Mesendoderm (in vitro differentiated cells): Measurements from ENCODE around the gene NUP62.

Source experiments
- DNase-seq: peaks from one replicate; pipeline ENCODE4 v3.0.0; 2013
- H2AK5ac ChIP-seq: 2 replicates; pipeline ENCODE4 v1.6.1; 2013; ENCODE audit warnings: low read length, inconsistent platforms
- H2BK120ac ChIP-seq: 2 replicates; pipeline ENCODE4 v1.6.1; 2013; ENCODE audit warnings: low read depth, mild to moderate bottlenecking, low read length, moderate library complexity, mixed read lengths
- H2BK15ac ChIP-seq: replicated peaks from 2 replicates; pipeline ENCODE4 v1.6.1; 2013; ENCODE audit warnings: low read depth, mild to moderate bottlenecking, moderate library complexity
- H2BK5ac ChIP-seq: 2 replicates; pipeline ENCODE4 v1.6.1; 2013; ENCODE audit warnings: low read length, inconsistent platforms
- H3K18ac ChIP-seq: 2 replicates; pipeline ENCODE4 v1.6.1; 2013; ENCODE audit warnings: mild to moderate bottlenecking, low read length, mixed read lengths
- H3K23ac ChIP-seq: one replicate; pipeline ENCODE4 v1.6.1; 2013; ENCODE audit warnings: low read length
- H3K27ac ChIP-seq: 2 replicates; pipeline ENCODE4 v1.5.1; 2013; ENCODE audit warnings: low read depth, mild to moderate bottlenecking, inconsistent platforms, low read length, moderate library complexity
- H3K27me3 ChIP-seq: 2 replicates; pipeline ENCODE4 v1.6.1; 2013; ENCODE audit warnings: low read length, control low read depth, mild to moderate bottlenecking, inconsistent platforms; ENCODE audit not compliant: insufficient read depth, poor library complexity
- H3K36me3 ChIP-seq: 2 replicates; pipeline ENCODE4 v1.6.1; 2013; ENCODE audit warnings: low read length, inconsistent platforms; ENCODE audit not compliant: control insufficient read depth, insufficient read depth
- H3K4ac ChIP-seq: one replicate; pipeline ENCODE4 v1.6.1; 2013; ENCODE audit warnings: low read depth, mild to moderate bottlenecking, low read length, moderate library complexity
- H3K4me1 ChIP-seq: 2 replicates; pipeline ENCODE4 v1.6.1; 2013; ENCODE audit warnings: low read depth, low read length, inconsistent platforms; ENCODE audit not compliant: control insufficient read depth
- H3K4me2 ChIP-seq: 2 replicates; pipeline ENCODE4 v1.6.1; 2013; ENCODE audit warnings: low read length
- H3K4me3 ChIP-seq: 2 replicates; pipeline ENCODE4 v1.5.1; 2013; ENCODE audit warnings: mild to moderate bottlenecking, low read length
- H3K56ac ChIP-seq: one replicate; pipeline ENCODE4 v1.6.1; 2013; ENCODE audit warnings: low read length
- H3K79me1 ChIP-seq: 2 replicates; pipeline ENCODE4 v1.6.1; 2013; ENCODE audit warnings: low read length, inconsistent platforms
- H3K79me2 ChIP-seq: 2 replicates; pipeline ENCODE4 v1.6.1; 2013; ENCODE audit warnings: mild to moderate bottlenecking, low read length; ENCODE audit not compliant: control insufficient read depth, insufficient read depth
- H3K9ac ChIP-seq: 2 replicates; pipeline ENCODE4 v1.6.1; 2013; ENCODE audit warnings: low read length, inconsistent platforms
- H4K5ac ChIP-seq: one replicate; pipeline ENCODE4 v1.6.1; 2013; ENCODE audit warnings: low read length
- H4K8ac ChIP-seq: one replicate; pipeline ENCODE4 v1.6.1; 2013; ENCODE audit warnings: low read depth, mild to moderate bottlenecking, control low read depth, low read length, moderate library complexity
- WGBS: extraction: QIAGEN DNeasy Blood & Tissue Kit; methylation state at CpG from one replicate; pipeline ENCODE4 v1.1.7; 2013; ENCODE audit warnings: low lambda C conversion rate, missing lambda C conversion rate; ENCODE audit not compliant: insufficient coverage; ENCODE audit errors: extremely low coverage; 5-methylcytosine and 5-hydroxymethylcytosine counted together

Gene NUP62

GRCh38 chr19:49923055-49924003 lies 6.0 kb downstream of the NUP62 start:
- no peak overlapping the region for H3K23ac ChIP-seq
- H3K4me2 ChIP-seq, result no peak overlapping the region
- peaks cover 73% of the 10 kb centered on the region for H3K79me2 ChIP-seq
- no peak overlapping the region for H4K5ac ChIP-seq
- peaks cover 24% of the 10 kb centered on the region for H3K36me3 ChIP-seq
- no peak overlapping the region for H2BK120ac ChIP-seq
- H2BK15ac ChIP-seq, result no peak overlapping the region
- no peak for DNase-seq
- H3K4me1 ChIP-seq, result peaks cover 7% of the 10 kb centered on the region
- H3K79me1 ChIP-seq, result peaks cover 41% of the 10 kb centered on the region
- no peak overlapping the region for H3K27ac ChIP-seq
- no peak overlapping the region for H2AK5ac ChIP-seq
- H3K9ac ChIP-seq, result no peak overlapping the region
- no peak overlapping the region for H3K4me3 ChIP-seq
- no peaks in the 10 kb centered on the region for H3K27me3 ChIP-seq
- no peak overlapping the region for H3K4ac ChIP-seq
- no peak overlapping the region for H2BK5ac ChIP-seq
- H3K18ac ChIP-seq, result no peak overlapping the region
- H4K8ac ChIP-seq, result no peak overlapping the region
- peak overlapping the region; percentile 25 for H3K56ac ChIP-seq
- WGBS, result no CpG with 5 or more reads among the region's 31 CpGs

DNA sequence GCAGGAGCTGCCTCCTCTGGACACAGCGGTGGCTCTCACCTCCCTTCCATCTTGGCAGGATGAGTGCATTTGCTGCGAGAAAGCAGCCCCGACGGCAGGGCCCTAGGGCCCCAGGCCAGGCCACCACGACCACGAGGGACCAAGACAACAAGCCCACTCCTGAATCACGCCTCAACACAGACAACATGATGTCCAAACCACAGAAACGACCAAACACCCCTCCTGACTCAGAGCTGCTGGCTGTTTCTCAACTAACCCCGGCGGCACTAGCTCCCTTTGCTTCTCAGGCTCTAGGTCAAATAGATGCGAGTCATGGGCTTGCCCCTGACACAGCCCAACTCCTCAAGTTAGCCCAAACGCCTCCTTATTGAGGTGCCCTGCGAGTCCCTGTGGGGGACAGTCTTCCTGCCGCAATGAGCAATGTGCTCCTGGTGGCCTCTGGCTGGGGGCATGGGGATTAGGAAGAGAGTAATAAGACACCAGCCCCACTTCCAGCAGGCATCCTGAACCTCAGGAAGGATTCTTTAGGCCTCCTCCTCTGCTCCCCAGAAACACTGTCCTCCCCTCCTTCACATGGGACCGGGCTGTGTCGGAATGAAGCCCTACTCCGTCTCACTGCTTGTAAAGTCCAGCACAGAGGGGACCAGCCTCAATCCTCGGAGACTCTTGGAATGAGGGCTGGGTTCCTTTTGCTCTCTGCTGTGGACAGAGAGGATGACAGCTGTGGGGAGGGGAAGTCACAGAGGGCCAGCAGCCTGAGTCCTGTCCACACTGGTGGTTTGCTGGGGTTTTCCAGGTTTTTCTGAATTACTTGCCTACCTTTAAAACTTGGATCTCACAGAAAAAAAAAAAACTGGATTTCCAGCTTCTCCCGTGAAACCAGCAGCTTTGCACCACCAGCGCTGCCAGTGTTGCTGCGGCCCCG lies 7.2 kb downstream of the NUP62 start:
- peaks cover 18% of the 10 kb centered on the region for H3K36me3 ChIP-seq
- no CpG with 5 or more reads among the region's 22 CpGs for WGBS
- no peak overlapping the region for H3K9ac ChIP-seq
- no peak overlapping the region for H4K5ac ChIP-seq
- H3K18ac ChIP-seq, result no peak overlapping the region
- peaks cover 38% of the 10 kb centered on the region for H3K79me1 ChIP-seq
- H2AK5ac ChIP-seq, result no peak overlapping the region
- no peaks in the 10 kb centered on the region for H3K27me3 ChIP-seq
- no peak overlapping the region for H3K4ac ChIP-seq
- no peak overlapping the region for H2BK15ac ChIP-seq
- H3K79me2 ChIP-seq, result peaks cover 70% of the 10 kb centered on the region
- no peak overlapping the region for H3K27ac ChIP-seq
- H4K8ac ChIP-seq, result no peak overlapping the region
- no peak overlapping the region for H2BK5ac ChIP-seq
- H3K4me2 ChIP-seq, result no peak overlapping the region
- H3K4me1 ChIP-seq, result no peaks in the 10 kb centered on the region
- no peak overlapping the region for H3K23ac ChIP-seq
- no peak overlapping the region for H2BK120ac ChIP-seq
- no peak overlapping the region for H3K4me3 ChIP-seq
- DNase-seq, result no peak
- no peak overlapping the region for H3K56ac ChIP-seq

- Histone ChIP-seq H3K9ac (no peak overlapping the region), H3K27ac (no peak overlapping the region), H3K18ac (no peak overlapping the region), H3K56ac (no peak overlapping the region), H3K4ac (no peak overlapping the region), H3K4me3 (no peak overlapping the region), H4K5ac (no peak overlapping the region), H2BK5ac (no peak overlapping the region), H2BK15ac (no peak overlapping the region), H3K36me3 (peaks cover 16% of the 10 kb centered on the region), H3K4me1 (no peaks in the 10 kb centered on the region), H3K27me3 (no peaks in the 10 kb centered on the region), H3K79me2 (peaks cover 67% of the 10 kb centered on the region), H3K23ac (no peak overlapping the region), H4K8ac (no peak overlapping the region), H3K4me2 (no peak overlapping the region), H2AK5ac (no peak overlapping the region), H3K79me1 (peaks cover 36% of the 10 kb centered on the region), H2BK120ac (no peak overlapping the region)
- no peak for DNase-seq
- no CpG with 5 or more reads among the region's 24 CpGs for WGBS
Observed at GRCh38 chr19:49920624-49921363, 8.5 kb downstream of the NUP62 start.

GRCh38 chr19:49918089-49918488 lies 11.2 kb downstream of the NUP62 start:
- Histone ChIP-seq H3K56ac (no peak overlapping the region), H4K8ac (no peak overlapping the region), H2BK15ac (no peak overlapping the region), H4K5ac (no peak overlapping the region), H3K23ac (no peak overlapping the region), H3K27ac (no peak overlapping the region), H3K18ac (no peak overlapping the region), H3K36me3 (peaks cover 16% of the 10 kb centered on the region), H2AK5ac (no peak overlapping the region), H3K27me3 (no peaks in the 10 kb centered on the region), H3K79me1 (peaks cover 35% of the 10 kb centered on the region), H2BK120ac (no peak overlapping the region), H3K9ac (no peak overlapping the region), H3K4ac (no peak overlapping the region), H3K4me2 (no peak overlapping the region), H3K79me2 (peaks cover 49% of the 10 kb centered on the region), H2BK5ac (no peak overlapping the region), H3K4me3 (no peak overlapping the region), H3K4me1 (no peaks in the 10 kb centered on the region)
- DNase-seq, result no peak
- no CpG with 5 or more reads among the region's 8 CpGs for WGBS

DNA sequence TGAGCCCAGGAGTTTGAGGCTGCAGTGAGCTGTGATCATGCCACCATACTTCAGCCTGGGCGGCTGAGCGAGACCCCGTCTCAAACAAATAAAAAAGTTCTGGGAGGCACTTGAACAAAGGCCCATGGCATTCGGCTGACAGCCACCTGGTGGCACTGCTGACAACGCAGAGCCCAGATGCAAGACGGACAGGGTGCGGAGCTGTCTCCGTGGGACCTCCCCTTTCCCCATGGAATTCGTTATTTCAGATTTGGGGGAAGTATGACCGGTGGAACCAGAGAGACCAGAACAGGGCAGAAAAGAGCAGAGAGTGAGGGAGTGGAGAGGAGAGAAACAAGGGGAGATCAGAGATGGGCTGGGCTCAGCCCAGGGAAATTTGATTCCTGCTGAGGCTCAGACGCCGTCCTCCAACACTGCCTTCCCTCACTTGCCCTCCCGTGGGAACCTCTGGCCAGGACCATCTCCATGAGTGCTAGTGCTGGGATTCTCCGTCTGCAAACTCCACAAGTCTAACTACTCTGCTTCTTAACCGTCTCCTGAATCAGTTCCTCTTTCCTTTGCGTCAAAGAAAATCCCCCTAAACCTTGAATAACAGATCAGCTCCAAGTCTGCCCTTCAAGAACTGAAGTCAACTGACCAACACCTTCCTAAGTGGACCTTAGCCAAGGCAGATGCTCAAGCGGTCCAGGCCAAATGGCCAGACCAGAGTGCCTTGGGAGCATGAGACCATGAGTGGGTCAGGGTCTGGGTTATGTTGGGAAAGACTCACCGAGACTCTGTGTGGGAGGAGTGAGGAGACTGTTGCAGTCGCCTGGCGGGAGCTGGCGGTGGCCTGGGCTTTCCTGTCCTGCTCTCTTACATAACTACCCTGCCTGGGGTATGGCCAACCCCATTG lies 12.2 kb downstream of the NUP62 start:
- Histone ChIP-seq H4K8ac (no peak overlapping the region), H3K18ac (no peak overlapping the region), H3K4me1 (no peaks in the 10 kb centered on the region), H2AK5ac (no peak overlapping the region), H3K27ac (no peak overlapping the region), H3K4me2 (no peak overlapping the region), H2BK120ac (no peak overlapping the region), H3K9ac (no peak overlapping the region), H3K4me3 (no peak overlapping the region), H3K79me1 (peaks cover 31% of the 10 kb centered on the region), H2BK15ac (no peak overlapping the region), H3K27me3 (no peaks in the 10 kb centered on the region), H3K4ac (no peak overlapping the region), H2BK5ac (no peak overlapping the region), H3K23ac (no peak overlapping the region), H4K5ac (no peak overlapping the region), H3K36me3 (peaks cover 14% of the 10 kb centered on the region), H3K79me2 (peaks cover 39% of the 10 kb centered on the region), H3K56ac (no peak overlapping the region)
- WGBS, result no CpG with 5 or more reads among the region's 21 CpGs
- peak; percentile 62 for DNase-seq
